Memory B cell (primary cell): ENCODE measurements around the gene COL6A3.

ENCODE experiments used
- ATAC-seq: fragments of 150-1000 bp; cut with Tn5 transposase; 2 replicates; pipeline ENCODE4 v1.10.0; 2021; ENCODE audit warnings: low read depth, mild to moderate bottlenecking, moderate library complexity
- DNase-seq, 2 donors: peaks; one replicate each; pipeline ENCODE4 v3.0.0; 2022; ENCODE audit warnings: low spot score in 2 of 2
- H3K27ac Mint-ChIP-seq: one replicate; pipeline ENCODE4 v1.8.0; 2022; ENCODE audit warnings: mild to moderate bottlenecking, moderate library complexity, mixed read lengths
- H3K27me3 Mint-ChIP-seq: one replicate; pipeline ENCODE4 v1.8.0; 2022; ENCODE audit warnings: mixed read lengths
- H3K36me3 Mint-ChIP-seq: one replicate; pipeline ENCODE4 v1.8.0; 2022; ENCODE audit warnings: mild to moderate bottlenecking, mixed read lengths
- H3K4me1 Mint-ChIP-seq: one replicate; pipeline ENCODE4 v1.8.0; 2022; ENCODE audit warnings: mixed read lengths
- H3K4me3 Mint-ChIP-seq: one replicate; pipeline ENCODE4 v1.8.0; 2022; ENCODE audit warnings: mild to moderate bottlenecking, moderate library complexity, mixed read lengths
- H3K9me3 Mint-ChIP-seq: one replicate; pipeline ENCODE4 v1.8.0; 2022; ENCODE audit warnings: mixed read lengths

The COL6A3 gene

GRCh38 chr2:237348281-237348865 lies 65.6 kb downstream of the COL6A3 start:
- Mint-ChIP-seq H3K9me3 (no peaks in the 10 kb centered on the region), H3K4me3 (no peak overlapping the region), H3K4me1 (no peaks in the 10 kb centered on the region), H3K27ac (no peak overlapping the region), H3K27me3 (peaks cover 5% of the 10 kb centered on the region), H3K36me3 (no peaks in the 10 kb centered on the region)
- DNase-seq (no peak), ATAC-seq (no peak)

GRCh38 chr2:237345891-237346640 lies 67.9 kb downstream of the COL6A3 start:
- H3K4me1 Mint-ChIP-seq: no peaks in the 10 kb centered on the region
- ATAC-seq (no peak), DNase-seq (no peak)
- H3K27ac Mint-ChIP-seq: no peak overlapping the region
- H3K27me3 Mint-ChIP-seq: peaks cover 5% of the 10 kb centered on the region
- no peaks in the 10 kb centered on the region for H3K9me3 Mint-ChIP-seq
- no peak overlapping the region for H3K4me3 Mint-ChIP-seq
- no peaks in the 10 kb centered on the region for H3K36me3 Mint-ChIP-seq

- ATAC-seq (no peak), DNase-seq (no peak)
- no peak overlapping the region for H3K4me3 Mint-ChIP-seq
- H3K36me3 Mint-ChIP-seq: no peaks in the 10 kb centered on the region
- no peaks in the 10 kb centered on the region for H3K4me1 Mint-ChIP-seq
- no peaks in the 10 kb centered on the region for H3K9me3 Mint-ChIP-seq
- H3K27me3 Mint-ChIP-seq: peaks cover 3% of the 10 kb centered on the region
- no peak overlapping the region for H3K27ac Mint-ChIP-seq
These were observed 68.6 kb downstream of the COL6A3 start for GRCh38 chr2:237345411-237345810.

GRCh38 chr2:237344942-237345341 lies 69.0 kb downstream of the COL6A3 start:
- H3K27me3 Mint-ChIP-seq: peaks cover 3% of the 10 kb centered on the region
- H3K4me3 Mint-ChIP-seq: no peak overlapping the region
- no peak overlapping the region for H3K27ac Mint-ChIP-seq
- H3K4me1 Mint-ChIP-seq: no peaks in the 10 kb centered on the region
- no peaks in the 10 kb centered on the region for H3K9me3 Mint-ChIP-seq
- ATAC-seq (no peak), DNase-seq (no peak)
- H3K36me3 Mint-ChIP-seq: no peaks in the 10 kb centered on the region

GRCh38 chr2:237343993-237344392 lies 70.0 kb downstream of the COL6A3 start:
- Mint-ChIP-seq H3K27ac (no peak overlapping the region), H3K4me3 (no peak overlapping the region), H3K27me3 (peaks cover 2% of the 10 kb centered on the region), H3K4me1 (no peaks in the 10 kb centered on the region), H3K9me3 (no peaks in the 10 kb centered on the region), H3K36me3 (no peaks in the 10 kb centered on the region)
- no peak for DNase-seq
- ATAC-seq: no peak

- Mint-ChIP-seq H3K36me3 (no peaks in the 10 kb centered on the region), H3K4me3 (no peak overlapping the region), H3K4me1 (no peaks in the 10 kb centered on the region), H3K9me3 (no peaks in the 10 kb centered on the region), H3K27ac (no peak overlapping the region), H3K27me3 (no peaks in the 10 kb centered on the region)
- no peak for ATAC-seq
- DNase-seq: no peak
These were observed 72.1 kb downstream of the COL6A3 start for GRCh38 chr2:237341872-237342271.

GRCh38 chr2:237337586-237337985 lies 76.4 kb downstream of the COL6A3 start:
- ATAC-seq: no peak
- Mint-ChIP-seq H3K9me3 (no peaks in the 10 kb centered on the region), H3K4me3 (no peak overlapping the region), H3K36me3 (no peaks in the 10 kb centered on the region), H3K27me3 (no peaks in the 10 kb centered on the region), H3K4me1 (no peaks in the 10 kb centered on the region), H3K27ac (no peak overlapping the region)
- no peak for DNase-seq

GRCh38 chr2:237336131-237336530 lies 77.8 kb downstream of the COL6A3 start:
- Mint-ChIP-seq H3K27ac (no peak overlapping the region), H3K4me1 (no peaks in the 10 kb centered on the region), H3K36me3 (no peaks in the 10 kb centered on the region), H3K27me3 (no peaks in the 10 kb centered on the region), H3K9me3 (no peaks in the 10 kb centered on the region), H3K4me3 (no peak overlapping the region)
- ATAC-seq: no peak
- no peak for DNase-seq

GRCh38 chr2:237333748-237334147 lies 80.2 kb downstream of the COL6A3 start:
- DNase-seq (no peak), ATAC-seq (no peak)
- H3K27me3 Mint-ChIP-seq: no peaks in the 10 kb centered on the region
- H3K9me3 Mint-ChIP-seq: no peaks in the 10 kb centered on the region
- H3K27ac Mint-ChIP-seq: no peak overlapping the region
- H3K4me3 Mint-ChIP-seq: no peak overlapping the region
- H3K36me3 Mint-ChIP-seq: no peaks in the 10 kb centered on the region
- H3K4me1 Mint-ChIP-seq: no peaks in the 10 kb centered on the region

GRCh38 chr2:237330541-237330940 lies 83.4 kb downstream of the COL6A3 start:
- Mint-ChIP-seq H3K27ac (no peak overlapping the region), H3K4me1 (no peaks in the 10 kb centered on the region), H3K9me3 (no peaks in the 10 kb centered on the region), H3K27me3 (peaks cover 2% of the 10 kb centered on the region), H3K36me3 (no peaks in the 10 kb centered on the region), H3K4me3 (no peak overlapping the region)
- ATAC-seq (no peak), DNase-seq (no peak)

- DNase-seq (no peak), ATAC-seq (no peak)
- Mint-ChIP-seq H3K9me3 (no peaks in the 10 kb centered on the region), H3K27ac (no peak overlapping the region), H3K27me3 (peaks cover 6% of the 10 kb centered on the region), H3K36me3 (no peaks in the 10 kb centered on the region), H3K4me1 (no peaks in the 10 kb centered on the region), H3K4me3 (no peak overlapping the region)
These were observed 86.6 kb downstream of the COL6A3 start for GRCh38 chr2:237327175-237327950.

GRCh38 chr2:237326266-237327171 lies 87.4 kb downstream of the COL6A3 start:
- DNase-seq (no peak), ATAC-seq (no peak)
- Mint-ChIP-seq H3K9me3 (no peaks in the 10 kb centered on the region), H3K4me3 (no peak overlapping the region), H3K4me1 (no peaks in the 10 kb centered on the region), H3K27ac (no peak overlapping the region), H3K27me3 (peaks cover 6% of the 10 kb centered on the region), H3K36me3 (no peaks in the 10 kb centered on the region)

GRCh38 chr2:237324837-237325236 lies 89.1 kb downstream of the COL6A3 start:
- DNase-seq: no peak
- H3K36me3 Mint-ChIP-seq: no peaks in the 10 kb centered on the region
- H3K27ac Mint-ChIP-seq: no peak overlapping the region
- no peaks in the 10 kb centered on the region for H3K9me3 Mint-ChIP-seq
- no peaks in the 10 kb centered on the region for H3K4me1 Mint-ChIP-seq
- H3K4me3 Mint-ChIP-seq: no peak overlapping the region
- no peak for ATAC-seq
- H3K27me3 Mint-ChIP-seq: peaks cover 10% of the 10 kb centered on the region

- Mint-ChIP-seq H3K4me1 (no peaks in the 10 kb centered on the region), H3K9me3 (no peaks in the 10 kb centered on the region), H3K4me3 (no peak overlapping the region), H3K27me3 (peaks cover 10% of the 10 kb centered on the region), H3K36me3 (no peaks in the 10 kb centered on the region), H3K27ac (no peak overlapping the region)
- DNase-seq (no peak), ATAC-seq (no peak)
These were observed 89.5 kb downstream of the COL6A3 start for GRCh38 chr2:237324405-237324831.
